HepG2 (cell line): ENCODE results near the gene RNF25. TPM values are rescaled to one million over a fixed set of nuclear protein-coding genes. Genes with fewer than 3 reads are reported as not detected.

Experiments
- ATAC-seq: fragments of 200-7000 bp; cut with Tn5 transposase; 3 replicates; pipeline ENCODE4 v1.9.1; 2020; ENCODE audit warnings: mild to moderate bottlenecking, moderate library complexity
- BruUV-seq: library from RNA; stranded (reverse); fragments of 400-500 nt; replicated peaks from 2 replicates; lab custom pipeline; 2021; lab: Mats Ljungman, UMichigan
- CTCF ChIA-PET: fragments of 300-600 bp; formaldehyde crosslinking; extraction: SDS; loops from one replicate; lab custom pipeline; 2021; ENCODE audit warnings: low total read pairs, inconsistent platforms, low intra/inter-chr PET ratio; lab: Yijun Ruan, JAX
- POLR2A ChIA-PET: fragments of 350-600 bp; sonication (Branson Sonifier 250); formaldehyde crosslinking; loops from one replicate; lab custom pipeline; 2020; ENCODE audit warnings: antibody characterized with exemption, inconsistent platforms; lab: Yijun Ruan, JAX
- DNase-seq: peaks from one replicate; pipeline ENCODE4 v3.0.0-alpha.2; 2015; ENCODE audit warnings: low spot score
- FAIRE-seq: peaks from 3 replicates; lab custom pipeline; 2011; peaks lifted over from hg19 to GRCh38; lab: Jason Lieb, UNC
- H2AFZ ChIP-seq: one replicate; pipeline ENCODE4 v1.6.1; 2011; ENCODE audit warnings: low read length, inconsistent platforms
- H3K27ac ChIP-seq: fragments of 300-600 bp; 3 replicates; pipeline ENCODE4 v1.8.0; 2011; ENCODE audit warnings: mixed run types, mild to moderate bottlenecking, mixed read lengths, low read length, inconsistent platforms; ENCODE audit not compliant: insufficient read depth; ENCODE audit errors: extremely low read length
- H3K27me3 ChIP-seq, 2 experiments: fragments of 200-600 bp in 1 of 2; 2 replicates in 1 of 2; 3 replicates in 1 of 2; pipeline versions ENCODE4 v1.6.0 to v1.8.0; 2011; ENCODE audit warnings: low read length in 2 of 2, mild to moderate bottlenecking in 2 of 2, moderate library complexity in 2 of 2, inconsistent platforms in 1 of 2; ENCODE audit not compliant: insufficient read depth in 2 of 2, control insufficient read depth in 1 of 2
- H3K36me3 ChIP-seq, 2 experiments: fragments of 200-600 bp in 1 of 2; replicated peaks in 1 of 2; 2 replicates in 1 of 2; 3 replicates in 1 of 2; pipeline versions ENCODE4 v1.5.1 to v1.8.0; 2011; ENCODE audit warnings: low read length in 2 of 2, inconsistent platforms in 1 of 2; ENCODE audit not compliant: insufficient read depth in 2 of 2, control insufficient read depth in 1 of 2
- H3K4me1 ChIP-seq: 2 replicates; pipeline ENCODE4 v1.5.1; 2012; ENCODE audit warnings: low read length, inconsistent platforms; ENCODE audit not compliant: insufficient read depth
- H3K4me2 ChIP-seq: 2 replicates; pipeline ENCODE4 v1.6.0; 2011; ENCODE audit warnings: low read depth, low read length, inconsistent platforms
- H3K4me3 ChIP-seq, 3 experiments: fragments of 200-600 bp in 1 of 3; sonication (generic), shearing (Covaris generic) in 1 of 3; replicated peaks in 1 of 3; 2 replicates each; pipeline ENCODE4 v1.5.1; 2011 to 2016; ENCODE audit warnings: low read length in 3 of 3, inconsistent platforms in 2 of 3, low read depth in 2 of 3, mild to moderate bottlenecking in 2 of 3, control low read depth in 1 of 3, mixed read lengths in 1 of 3; ENCODE audit not compliant: insufficient read depth in 1 of 3
- H3K79me2 ChIP-seq: one replicate; pipeline ENCODE4 v1.6.1; 2011; ENCODE audit warnings: low read length, inconsistent platforms; ENCODE audit not compliant: insufficient read depth
- H3K9ac ChIP-seq: 2 replicates; pipeline ENCODE4 v1.6.0; 2011; ENCODE audit warnings: mild to moderate bottlenecking, low read depth, low read length, inconsistent platforms; ENCODE audit not compliant: insufficient read depth
- H3K9me3 ChIP-seq: 2 replicates; pipeline ENCODE4 v1.5.1; 2012; ENCODE audit warnings: mild to moderate bottlenecking, low read length
- H4K20me1 ChIP-seq: 2 replicates; pipeline ENCODE4 v1.6.0; 2011; ENCODE audit warnings: inconsistent platforms, mild to moderate bottlenecking, low read length, moderate library complexity; ENCODE audit not compliant: insufficient read depth
- HNRNPUL1 ChIP-seq: fragments of 200-400 bp; formaldehyde crosslinking; IDR thresholded peaks from 2 replicates; pipeline ENCODE4 v1.6.1; 2017; ENCODE audit warnings: low read depth, mild to moderate bottlenecking, low read length, moderate library complexity
- MAFK ChIP-seq, 2 experiments: IDR thresholded peaks in 1 of 2; conservative IDR thresholded peaks in 1 of 2; 2 replicates each; pipeline ENCODE4 v1.6.1; 2011; ENCODE audit warnings: improper control_type of control experiment in 2 of 2, low read length in 2 of 2
- MEIS2 ChIP-seq: sonication (generic); formaldehyde crosslinking; IDR thresholded peaks from 2 replicates; pipeline ENCODE4 v1.9.0; 2021; ENCODE audit warnings: mild to moderate bottlenecking, missing genetic modification reagents
- RELA ChIP-seq: sonication (generic); formaldehyde crosslinking; IDR thresholded peaks from 2 replicates; pipeline ENCODE4 v1.4.0; 2020; ENCODE audit warnings: missing genetic modification reagents
- SMAD9 ChIP-seq: sonication (generic); formaldehyde crosslinking; IDR thresholded peaks from 2 replicates; pipeline ENCODE4 v1.5.1; 2020; ENCODE audit warnings: mild to moderate bottlenecking, missing genetic modification reagents
- SOX6 ChIP-seq, 2 experiments: fragments of 450-650 bp in 1 of 2; sonication (generic) in 1 of 2; formaldehyde crosslinking in 1 of 2; IDR thresholded peaks; 2 replicates each; pipeline versions ENCODE4 v1.4.0 to v1.6.1; 2017 to 2020; ENCODE audit warnings: antibody characterized with exemption in 1 of 2, mild to moderate bottlenecking in 1 of 2, missing genetic modification reagents in 1 of 2
- ZNF547 ChIP-seq: sonication (generic); formaldehyde crosslinking; IDR thresholded peaks from 2 replicates; pipeline ENCODE4 v1.5.1; 2020; ENCODE audit warnings: mild to moderate bottlenecking, missing genetic modification reagents
- ZNF562 ChIP-seq: sonication (generic); formaldehyde crosslinking; IDR thresholded peaks from 2 replicates; pipeline ENCODE4 v1.8.0; 2022; ENCODE audit warnings: missing genetic modification reagents, borderline replicate concordance
- ZNF839 ChIP-seq: sonication (generic); formaldehyde crosslinking; IDR thresholded peaks from 2 replicates; pipeline ENCODE4 v1.4.0; 2020; ENCODE audit warnings: missing genetic modification reagents, mild to moderate bottlenecking, borderline replicate concordance
- WGBS: methylation state at CpG from one replicate; pipeline ENCODE4 v1.1.6; 2017; ENCODE audit warnings: low lambda C conversion rate; 5-methylcytosine and 5-hydroxymethylcytosine counted together
- in situ Hi-C: cut with HindIII; loops from 2 replicates; pipeline ENCODE4 v1.10.0; 2017; ENCODE audit warnings: low pct_unique_long_range_greater_than_20kb; ENCODE audit not compliant: extremely low pct_ligation_motif_present
- intact Hi-C: fragments of 100-400 bp; cut with micrococcal nuclease; formaldehyde crosslinking; loops from one replicate; pipeline ENCODE4 v1.10.0; 2022; ENCODE audit not compliant: unreplicated experiment
- polyA plus RNA-seq, 8 experiments: library from polyadenylated mRNA; depleted of rRNA in 3 of 8; stranded (reverse) in 7 of 8; unstranded in 1 of 8; fragments of >200 nt; fragmentation: Illumina TruSeq in 4 of 8; extraction: Trizol in 4 of 8; gene quantifications; 2 replicates each; pipeline versions ENCODE4 v1.2.1 to v1.2.3, GENCODE V29; 2011 to 2016; ENCODE audit warnings: low read depth in 4 of 8, missing spikeins in 1 of 8, mixed read lengths in 1 of 8; ENCODE audit not compliant: insufficient read depth in 1 of 8
- total RNA-seq, 5 experiments: library from RNA; depleted of rRNA; stranded (reverse); fragments of >200 nt; fragmentation: Illumina TruSeq; extraction: Trizol; gene quantifications; 2 replicates each; pipeline ENCODE4 v1.2.3, GENCODE V29; 2016; ENCODE audit warnings: low read depth in 1 of 5
- TF ChIP-seq, protein P1 (sequence below): sonication (generic); formaldehyde crosslinking; IDR thresholded peaks from 2 replicates; pipeline ENCODE4 v1.4.0; 2020; ENCODE audit warnings: missing genetic modification reagents, borderline replicate concordance
- TF ChIP-seq, protein P2 (sequence below): sonication (generic); formaldehyde crosslinking; IDR thresholded peaks from 2 replicates; pipeline ENCODE4 v1.8.1; 2023; ENCODE audit warnings: mild to moderate bottlenecking, inconsistent platforms, moderate library complexity, missing genetic modification reagents, borderline replicate concordance
- TF ChIP-seq, protein P3 (sequence below): sonication (generic); formaldehyde crosslinking; IDR thresholded peaks from 2 replicates; pipeline ENCODE4 v1.4.0; 2020; ENCODE audit warnings: missing genetic modification reagents
- TF ChIP-seq, protein P4 (sequence below), 2 experiments: sonication (generic) in 1 of 2; formaldehyde crosslinking in 1 of 2; IDR thresholded peaks; 2 replicates each; pipeline versions ENCODE4 v1.4.0 to v1.6.1; 2016 to 2020; ENCODE audit warnings: borderline replicate concordance in 1 of 2, low read depth in 1 of 2, mild to moderate bottlenecking in 1 of 2, missing genetic modification reagents in 1 of 2

Gene RNF25
- total and polyA plus RNA-seq, 2 of the 13 experiments (the other 11 are each of a cell fraction or from before 2014, with no cell fraction given), result 37.0 to 87.6 TPM

DNA sequence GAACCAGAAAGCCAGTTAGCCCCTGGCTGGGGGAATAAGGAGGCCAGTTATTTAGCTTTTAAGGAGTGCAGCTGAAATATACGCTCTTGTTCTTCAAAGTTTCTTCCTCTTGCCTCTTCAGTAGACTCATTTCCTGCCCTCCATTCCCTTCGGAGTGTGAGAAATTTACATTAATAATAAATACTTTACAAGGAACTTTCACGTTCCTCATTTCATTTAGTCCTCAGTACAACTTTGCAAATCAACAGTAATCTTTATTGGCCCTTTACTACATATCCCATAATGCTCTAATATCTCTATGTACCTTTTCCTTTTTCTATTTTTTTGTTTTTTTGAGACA lies 48.5 kb downstream of the RNF25 start:
- H3K9ac ChIP-seq, result no peak overlapping the region
- DNase-seq, result no peak
- no peak overlapping the region for H3K27ac ChIP-seq
- no peak overlapping the region for H2AFZ ChIP-seq
- no peaks in the 10 kb centered on the region for H4K20me1 ChIP-seq
- ATAC-seq, result no peak
- POLR2A ChIA-PET, result interaction anchor here (1.3 kb wide), 1 partner anchor 36 kb away, joined by 4 read pairs; the partner anchor contains the start of genes BCS1L and ZNF142
- H3K79me2 ChIP-seq, result no peaks in the 10 kb centered on the region
- no peak overlapping the region; the same call in 1 of the 2 replicates for H3K4me2 ChIP-seq
- in situ Hi-C loops, result no loop called here
- intact Hi-C loops, result no loop called here
- 0 out of 2 replicates have a peak, but pooled peaks cover 6% of the 10 kb centered on the region for H3K4me1 ChIP-seq
- no peak overlapping the region for H3K4me3 ChIP-seq
- CTCF ChIA-PET, result no interaction called here
- FAIRE-seq, result no peak
- 61% methylated on average over 3 of the region's 3 CpGs for WGBS
- 0 out of 5 replicates have a peak, but pooled peaks cover 0 to 3% of the 10 kb centered on the region in 2 experiments for H3K27me3 ChIP-seq
- no peaks in the 10 kb centered on the region for H3K9me3 ChIP-seq
- no peaks in the 10 kb centered on the region for H3K36me3 ChIP-seq
- BruUV-seq, result no TSS peak
- TF ChIP-seq HNRNPUL1, result no peak
- no peak for TF ChIP-seq SMAD9 (CRISPR knock-in tag)
- no peak for TF ChIP-seq MEIS2
- no peak for TF ChIP-seq ZNF562 (CRISPR knock-in tag)
- no peak for TF ChIP-seq RELA (CRISPR knock-in tag)
- TF ChIP-seq ZNF839 (CRISPR knock-in tag), result no peak
- TF ChIP-seq SOX6 (IDR thresholded peaks at IDR 0.05), result no peak
- no peak for TF ChIP-seq SOX6 (CRISPR knock-in tag; IDR thresholded peaks at IDR 0.05)
- no peak for TF ChIP-seq ZNF547 (CRISPR knock-in tag)
- TF ChIP-seq MAFK (conservative IDR thresholded peaks at IDR 0.05 in 1 of 2, IDR thresholded peaks at IDR 0.05 in 1 of 2; ENCODE audit: low read length in 2 of 2), result no peak
- TF ChIP-seq, protein P1, sequence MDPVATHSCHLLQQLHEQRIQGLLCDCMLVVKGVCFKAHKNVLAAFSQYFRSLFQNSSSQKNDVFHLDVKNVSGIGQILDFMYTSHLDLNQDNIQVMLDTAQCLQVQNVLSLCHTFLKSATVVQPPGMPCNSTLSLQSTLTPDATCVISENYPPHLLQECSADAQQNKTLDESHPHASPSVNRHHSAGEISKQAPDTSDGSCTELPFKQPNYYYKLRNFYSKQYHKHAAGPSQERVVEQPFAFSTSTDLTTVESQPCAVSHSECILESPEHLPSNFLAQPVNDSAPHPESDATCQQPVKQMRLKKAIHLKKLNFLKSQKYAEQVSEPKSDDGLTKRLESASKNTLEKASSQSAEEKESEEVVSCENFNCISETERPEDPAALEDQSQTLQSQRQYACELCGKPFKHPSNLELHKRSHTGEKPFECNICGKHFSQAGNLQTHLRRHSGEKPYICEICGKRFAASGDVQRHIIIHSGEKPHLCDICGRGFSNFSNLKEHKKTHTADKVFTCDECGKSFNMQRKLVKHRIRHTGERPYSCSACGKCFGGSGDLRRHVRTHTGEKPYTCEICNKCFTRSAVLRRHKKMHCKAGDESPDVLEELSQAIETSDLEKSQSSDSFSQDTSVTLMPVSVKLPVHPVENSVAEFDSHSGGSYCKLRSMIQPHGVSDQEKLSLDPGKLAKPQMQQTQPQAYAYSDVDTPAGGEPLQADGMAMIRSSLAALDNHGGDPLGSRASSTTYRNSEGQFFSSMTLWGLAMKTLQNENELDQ (CRISPR knock-in tag), result no peak
- TF ChIP-seq, protein P2, sequence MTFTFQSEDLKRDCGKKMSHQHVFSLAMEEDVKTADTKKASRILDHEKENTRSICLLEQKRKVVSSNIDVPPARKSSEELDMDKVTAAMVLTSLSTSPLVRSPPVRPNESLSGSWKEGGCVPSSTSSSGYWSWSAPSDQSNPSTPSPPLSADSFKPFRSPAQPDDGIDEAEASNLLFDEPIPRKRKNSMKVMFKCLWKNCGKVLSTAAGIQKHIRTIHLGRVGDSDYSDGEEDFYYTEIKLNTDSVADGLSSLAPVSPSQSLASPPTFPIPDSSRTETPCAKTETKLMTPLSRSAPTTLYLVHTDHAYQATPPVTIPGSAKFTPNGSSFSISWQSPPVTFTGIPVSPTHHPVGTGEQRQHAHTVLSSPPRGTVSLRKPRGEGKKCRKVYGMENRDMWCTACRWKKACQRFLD, result no peak
- TF ChIP-seq, protein P3, sequence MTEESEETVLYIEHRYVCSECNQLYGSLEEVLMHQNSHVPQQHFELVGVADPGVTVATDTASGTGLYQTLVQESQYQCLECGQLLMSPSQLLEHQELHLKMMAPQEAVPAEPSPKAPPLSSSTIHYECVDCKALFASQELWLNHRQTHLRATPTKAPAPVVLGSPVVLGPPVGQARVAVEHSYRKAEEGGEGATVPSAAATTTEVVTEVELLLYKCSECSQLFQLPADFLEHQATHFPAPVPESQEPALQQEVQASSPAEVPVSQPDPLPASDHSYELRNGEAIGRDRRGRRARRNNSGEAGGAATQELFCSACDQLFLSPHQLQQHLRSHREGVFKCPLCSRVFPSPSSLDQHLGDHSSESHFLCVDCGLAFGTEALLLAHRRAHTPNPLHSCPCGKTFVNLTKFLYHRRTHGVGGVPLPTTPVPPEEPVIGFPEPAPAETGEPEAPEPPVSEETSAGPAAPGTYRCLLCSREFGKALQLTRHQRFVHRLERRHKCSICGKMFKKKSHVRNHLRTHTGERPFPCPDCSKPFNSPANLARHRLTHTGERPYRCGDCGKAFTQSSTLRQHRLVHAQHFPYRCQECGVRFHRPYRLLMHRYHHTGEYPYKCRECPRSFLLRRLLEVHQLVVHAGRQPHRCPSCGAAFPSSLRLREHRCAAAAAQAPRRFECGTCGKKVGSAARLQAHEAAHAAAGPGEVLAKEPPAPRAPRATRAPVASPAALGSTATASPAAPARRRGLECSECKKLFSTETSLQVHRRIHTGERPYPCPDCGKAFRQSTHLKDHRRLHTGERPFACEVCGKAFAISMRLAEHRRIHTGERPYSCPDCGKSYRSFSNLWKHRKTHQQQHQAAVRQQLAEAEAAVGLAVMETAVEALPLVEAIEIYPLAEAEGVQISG (CRISPR knock-in tag), result no peak
- TF ChIP-seq, protein P4, sequence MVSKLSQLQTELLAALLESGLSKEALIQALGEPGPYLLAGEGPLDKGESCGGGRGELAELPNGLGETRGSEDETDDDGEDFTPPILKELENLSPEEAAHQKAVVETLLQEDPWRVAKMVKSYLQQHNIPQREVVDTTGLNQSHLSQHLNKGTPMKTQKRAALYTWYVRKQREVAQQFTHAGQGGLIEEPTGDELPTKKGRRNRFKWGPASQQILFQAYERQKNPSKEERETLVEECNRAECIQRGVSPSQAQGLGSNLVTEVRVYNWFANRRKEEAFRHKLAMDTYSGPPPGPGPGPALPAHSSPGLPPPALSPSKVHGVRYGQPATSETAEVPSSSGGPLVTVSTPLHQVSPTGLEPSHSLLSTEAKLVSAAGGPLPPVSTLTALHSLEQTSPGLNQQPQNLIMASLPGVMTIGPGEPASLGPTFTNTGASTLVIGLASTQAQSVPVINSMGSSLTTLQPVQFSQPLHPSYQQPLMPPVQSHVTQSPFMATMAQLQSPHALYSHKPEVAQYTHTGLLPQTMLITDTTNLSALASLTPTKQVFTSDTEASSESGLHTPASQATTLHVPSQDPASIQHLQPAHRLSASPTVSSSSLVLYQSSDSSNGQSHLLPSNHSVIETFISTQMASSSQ (IDR thresholded peaks at IDR 0.05; ENCODE audit: low read depth), result no peak
- TF ChIP-seq, protein P4 (CRISPR knock-in tag; IDR thresholded peaks at IDR 0.05; ENCODE audit: borderline replicate concordance), result no peak
